ENCODE data around the gene PEAR1. TPM values are rescaled to one million over a fixed set of nuclear protein-coding genes. Genes with fewer than 3 reads are reported as not detected.

The PEAR1 gene
- polyA plus RNA-seq, 1 of the 3 experiments (the other 2 are of a cell fraction) = 1.2 TPM

GRCh38 chr1:156938813-156939212 lies 45.3 kb downstream of the PEAR1 start (continued):
- TF ChIP-seq SMC3 (IDR thresholded peaks at IDR 0.05; ENCODE audit: low read depth, low read length) (no peak), MEF2A (IDR thresholded peaks at IDR 0.05; ENCODE audit: borderline replicate concordance, low read depth) (no peak), POLR2AphosphoS5 (IDR thresholded peaks at IDR 0.05; ENCODE audit: low read depth, low read length) (no peak), USF1 (IDR thresholded peaks at IDR 0.05; ENCODE audit: borderline replicate concordance, low read depth) (no peak), ZBTB33 (IDR thresholded peaks at IDR 0.05; ENCODE audit: borderline replicate concordance, low read depth) (no peak), PBX3 (IDR thresholded peaks at IDR 0.05) (no peak)
- TF ChIP-seq, protein P1, sequence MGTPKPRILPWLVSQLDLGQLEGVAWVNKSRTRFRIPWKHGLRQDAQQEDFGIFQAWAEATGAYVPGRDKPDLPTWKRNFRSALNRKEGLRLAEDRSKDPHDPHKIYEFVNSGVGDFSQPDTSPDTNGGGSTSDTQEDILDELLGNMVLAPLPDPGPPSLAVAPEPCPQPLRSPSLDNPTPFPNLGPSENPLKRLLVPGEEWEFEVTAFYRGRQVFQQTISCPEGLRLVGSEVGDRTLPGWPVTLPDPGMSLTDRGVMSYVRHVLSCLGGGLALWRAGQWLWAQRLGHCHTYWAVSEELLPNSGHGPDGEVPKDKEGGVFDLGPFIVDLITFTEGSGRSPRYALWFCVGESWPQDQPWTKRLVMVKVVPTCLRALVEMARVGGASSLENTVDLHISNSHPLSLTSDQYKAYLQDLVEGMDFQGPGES (IDR thresholded peaks at IDR 0.05; ENCODE audit: low read depth, low read length) = no peak

GRCh38 chr1:156939786-156940334 lies 46.3 kb downstream of the PEAR1 start:
- H3K79me2 ChIP-seq (ENCODE audit: insufficient read depth) = no peaks in the 10 kb centered on the region

More at GRCh38 chr1:156939786-156940334, 46.3 kb downstream of the PEAR1 start:
- Histone ChIP-seq H2AFZ (ENCODE audit: low read depth) (no peak overlapping the region), H3K9ac (no peak overlapping the region), H3K4me3 (ENCODE audit: low read depth in 2 of 2, low read length in 1 of 2) (no peak overlapping the region), H3K4me1 (ENCODE audit: control insufficient read depth in 1 of 2, insufficient read depth in 2 of 2, low read depth in 1 of 2, low read length in 1 of 2) (no peaks in the 10 kb centered on the region), H3F3A (replicated peaks; ENCODE audit: insufficient read depth) (no peaks in the 10 kb centered on the region), H3K9me2 (no peaks in the 10 kb centered on the region), H4K20me1 (ENCODE audit: insufficient read depth) (no peaks in the 10 kb centered on the region), H3K27ac (ENCODE audit: low read depth in 2 of 2, low read length in 1 of 2) (no peak overlapping the region), H3K9me3 (no peaks in the 10 kb centered on the region), H3K27me3 (ENCODE audit: insufficient read depth) (no peaks in the 10 kb centered on the region), H3K36me3 (replicated peaks in 1 of 2; ENCODE audit: control insufficient read depth in 1 of 2, insufficient read depth in 2 of 2, low read length in 1 of 2) (peaks cover 18 to 76% of the 10 kb centered on the region in 2 experiments), H3K4me2 (no peak overlapping the region)
- ChIA-PET CTCF (interaction anchor here (1.0 to 5.0 kb wide), 2 partner anchors 12 to 29 kb away, joined by 3 to 50 read pairs; no protein-coding TSS in a partner anchor), POLR2A (no interaction called here)
- no peak for TF ChIP-seq EP300 (IDR thresholded peaks at IDR 0.05; ENCODE audit: borderline replicate concordance in 1 of 2, low read depth in 1 of 2, low read length in 1 of 2)
- no peak for TF ChIP-seq FOSL2 (IDR thresholded peaks at IDR 0.05; ENCODE audit: borderline replicate concordance, low read depth)
- TF ChIP-seq ZBTB33 (IDR thresholded peaks at IDR 0.05; ENCODE audit: borderline replicate concordance, low read depth) = no peak
- no peak for TF ChIP-seq RXRA (IDR thresholded peaks at IDR 0.05; ENCODE audit: borderline replicate concordance, low read depth)
- TF ChIP-seq, protein P1 (IDR thresholded peaks at IDR 0.05; ENCODE audit: low read depth, low read length) = no peak
- TF ChIP-seq FOXJ3 (CRISPR knock-in tag; IDR thresholded peaks at IDR 0.05) = no peak
- TF ChIP-seq MEF2A (IDR thresholded peaks at IDR 0.05; ENCODE audit: borderline replicate concordance, low read depth) = no peak
- TF ChIP-seq CHD2 (IDR thresholded peaks at IDR 0.05; ENCODE audit: low read length, partially characterized antibody) = no peak
- TF ChIP-seq TAF1 (IDR thresholded peaks at IDR 0.05; ENCODE audit: borderline replicate concordance, low read depth, low read length) = no peak
- TF ChIP-seq NFIC (IDR thresholded peaks at IDR 0.05; ENCODE audit: borderline replicate concordance) = no peak
- TF ChIP-seq RAD21 (IDR thresholded peaks at IDR 0.05; ENCODE audit: low read length) = no peak
- no peak for TF ChIP-seq FOXM1 (IDR thresholded peaks at IDR 0.05; ENCODE audit: low read depth)
- TF ChIP-seq YY1 (IDR thresholded peaks at IDR 0.05; ENCODE audit: low read depth) = no peak
- no peak for TF ChIP-seq PBX3 (IDR thresholded peaks at IDR 0.05)
- no peak for TF ChIP-seq TEAD4 (IDR thresholded peaks at IDR 0.05; ENCODE audit: borderline replicate concordance, insufficient read depth)
- WGBS (ENCODE audit: low lambda C conversion rate) = 97% methylated on average over 5 of the region's 13 CpGs
- DNase-seq = no peak
